SU-DHL-6 (cell line): ENCODE data around the gene UQCC2.

Source experiments
- H2AFZ ChIP-seq: fragments of 200-600 bp; sonication (generic); 2 replicates; pipeline ENCODE4 v1.6.1; 2014; ENCODE audit warnings: low read depth, mild to moderate bottlenecking, moderate library complexity, mixed read lengths, antibody characterized with exemption, low read length; ENCODE audit not compliant: severe bottlenecking
- H3F3A ChIP-seq: fragments of 200-600 bp; shearing (Covaris generic); 2 replicates; pipeline ENCODE4 v1.6.0; 2016; ENCODE audit warnings: antibody characterized with exemption, mild to moderate bottlenecking; ENCODE audit not compliant: insufficient read depth
- H3K27ac ChIP-seq: fragments of 200-600 bp; sonication (generic); 2 replicates; pipeline ENCODE4 v1.5.1; 2016; ENCODE audit warnings: low read depth, mild to moderate bottlenecking, low read length, moderate library complexity, mixed read lengths
- H3K27me3 ChIP-seq: fragments of 200-600 bp; sonication (generic), shearing (Covaris generic); 2 replicates; pipeline ENCODE4 v1.6.0; 2014; ENCODE audit warnings: mild to moderate bottlenecking, low read length
- H3K36me3 ChIP-seq: fragments of 200-600 bp; sonication (generic); 2 replicates; pipeline ENCODE4 v1.6.1; 2014; ENCODE audit warnings: mild to moderate bottlenecking, low read length, mixed read lengths
- H3K4me2 ChIP-seq: fragments of 300-600, 200-600 bp; shearing (Covaris generic), sonication (generic); 2 replicates; pipeline ENCODE4 v1.6.0; 2014; ENCODE audit warnings: low read length, low read depth, mild to moderate bottlenecking; ENCODE audit not compliant: poor library complexity, severe bottlenecking
- H3K4me3 ChIP-seq: fragments of 200-600 bp; sonication (generic); 2 replicates; pipeline ENCODE4 v1.5.1; 2014; ENCODE audit warnings: antibody characterized with exemption, low read length, mild to moderate bottlenecking, mixed read lengths; ENCODE audit not compliant: insufficient read depth, poor library complexity, severe bottlenecking
- H3K79me2 ChIP-seq: fragments of 200-600 bp; sonication (generic); 2 replicates; pipeline ENCODE4 v1.6.1; 2014; ENCODE audit warnings: mild to moderate bottlenecking, low read length, moderate library complexity; ENCODE audit not compliant: insufficient read depth
- H3K9ac ChIP-seq: fragments of 200-600 bp; sonication (generic); 2 replicates; pipeline ENCODE4 v1.7.0; 2014; ENCODE audit warnings: mild to moderate bottlenecking, low read length
- H3K9me2 ChIP-seq: fragments of 200-600 bp; sonication (generic); replicated peaks from 2 replicates; pipeline ENCODE4 v1.6.1; 2014; ENCODE audit warnings: low read length; ENCODE audit not compliant: insufficient read depth
- H3K9me3 ChIP-seq: fragments of 200-600 bp; sonication (generic); 2 replicates; pipeline ENCODE4 v1.6.1; 2014; ENCODE audit warnings: low read length, mixed read lengths; ENCODE audit not compliant: insufficient read depth
- H4K20me1 ChIP-seq: fragments of 200-600 bp; sonication (generic); 2 replicates; pipeline ENCODE4 v1.6.1; 2014; ENCODE audit warnings: low read depth, mild to moderate bottlenecking, antibody characterized with exemption, low read length, moderate library complexity, mixed read lengths
- CTCF ChIP-seq: fragments of 200-600 bp; sonication (generic); IDR thresholded peaks from one replicate; pipeline ENCODE4 v1.5.1; 2017; ENCODE audit warnings: antibody characterized with exemption, mild to moderate bottlenecking, low read length, moderate library complexity; ENCODE audit not compliant: insufficient read depth, poor library complexity, severe bottlenecking
- EZH2phosphoT487 ChIP-seq: fragments of 200-600 bp; sonication (generic), shearing (Covaris generic); conservative IDR thresholded peaks from 2 replicates; pipeline ENCODE4 v1.6.1; 2018; ENCODE audit warnings: mild to moderate bottlenecking, antibody characterized with exemption, low read length, moderate library complexity, mixed read lengths

The UQCC2 gene

GRCh38 chr6:33751771-33752645 lies 40.5 kb upstream of the UQCC2 start:
- H3K79me2 ChIP-seq, result no peaks in the 10 kb centered on the region
- H3K27me3 ChIP-seq, result no peaks in the 10 kb centered on the region
- no peak overlapping the region for H2AFZ ChIP-seq
- no peak overlapping the region for H3K4me2 ChIP-seq
- H3K27ac ChIP-seq, result no peak overlapping the region
- H3K9ac ChIP-seq, result no peak overlapping the region
- no peaks in the 10 kb centered on the region for H3K36me3 ChIP-seq
- no peaks in the 10 kb centered on the region for H3K9me3 ChIP-seq
- H3K9me2 ChIP-seq, result no peaks in the 10 kb centered on the region
- no peak for TF ChIP-seq EZH2phosphoT487
- no peak for TF ChIP-seq CTCF
- no peaks in the 10 kb centered on the region for H3F3A ChIP-seq
- no peaks in the 10 kb centered on the region; the same call in 1 of the 2 replicates for H4K20me1 ChIP-seq
- H3K4me3 ChIP-seq, result no peak overlapping the region

GRCh38 chr6:33750244-33750991 lies 38.9 kb upstream of the UQCC2 start:
- H3F3A ChIP-seq, result no peaks in the 10 kb centered on the region
- no peak for TF ChIP-seq CTCF
- TF ChIP-seq EZH2phosphoT487, result no peak
- no peaks in the 10 kb centered on the region for H3K9me3 ChIP-seq
- no peak overlapping the region for H3K4me3 ChIP-seq
- H3K27me3 ChIP-seq, result no peaks in the 10 kb centered on the region
- H2AFZ ChIP-seq, result no peak overlapping the region
- no peak overlapping the region for H3K9ac ChIP-seq
- no peak overlapping the region for H3K27ac ChIP-seq
- H3K36me3 ChIP-seq, result no peaks in the 10 kb centered on the region
- no peaks in the 10 kb centered on the region for H3K9me2 ChIP-seq
- no peaks in the 10 kb centered on the region for H3K79me2 ChIP-seq
- H4K20me1 ChIP-seq, result no peaks in the 10 kb centered on the region; the same call in 1 of the 2 replicates
- no peak overlapping the region for H3K4me2 ChIP-seq

GRCh38 chr6:33749401-33749800 lies 37.9 kb upstream of the UQCC2 start:
- Histone ChIP-seq H4K20me1 (no peaks in the 10 kb centered on the region; the same call in 1 of the 2 replicates), H3K79me2 (no peaks in the 10 kb centered on the region), H2AFZ (no peak overlapping the region), H3K9me3 (no peaks in the 10 kb centered on the region), H3K9me2 (no peaks in the 10 kb centered on the region), H3K4me3 (no peak overlapping the region), H3K36me3 (no peaks in the 10 kb centered on the region), H3K9ac (no peak overlapping the region), H3K4me2 (no peak overlapping the region), H3K27ac (no peak overlapping the region), H3F3A (no peaks in the 10 kb centered on the region), H3K27me3 (no peaks in the 10 kb centered on the region)
- TF ChIP-seq EZH2phosphoT487 (no peak), CTCF (no peak)
